NCI-H748 (cell line): ENCODE measurements around the gene RSL1D1.
"Not testable (repeated sequence)": the region's sequence is repeated elsewhere in the genome, so short reads cannot be mapped to it uniquely, and the experiment has no call there.

Source experiments
- DNase-seq: peaks from one replicate; lab custom pipeline; 2025; ENCODE audit not compliant: unreplicated experiment; lab: John Stamatoyannopoulos, UW

RSL1D1 gene

GRCh38 chr16:11799509-11800381 lies 51.6 kb downstream of the RSL1D1 start:
- no peak for DNase-seq

- no peak for DNase-seq
These were observed 52.3 kb downstream of the RSL1D1 start for GRCh38 chr16:11799017-11799381.

GRCh38 chr16:11797957-11798299 lies 53.4 kb downstream of the RSL1D1 start:
- DNase-seq, result peak; percentile 32

- peak; percentile 95 for DNase-seq
These were observed 54.0 kb downstream of the RSL1D1 start, which contains the start of gene ZC3H7A for GRCh38 chr16:11797166-11797956. Gene ZC3H7A (minus strand): TSS chr16:11797258. CDS start chr16:11782354, 14,904 bp downstream.

- DNase-seq, result peak; percentile 44
These were observed 54.8 kb downstream of the RSL1D1 start for GRCh38 chr16:11796227-11797165.

- no peak for DNase-seq
These were observed 55.5 kb downstream of the RSL1D1 start for GRCh38 chr16:11795887-11796226.

GRCh38 chr16:11794996-11795886 lies 56.1 kb downstream of the RSL1D1 start:
- no peak for DNase-seq

GRCh38 chr16:11794447-11794846 lies 56.9 kb downstream of the RSL1D1 start:
- DNase-seq, result no peak

GRCh38 chr16:11793840-11794239 lies 57.5 kb downstream of the RSL1D1 start:
- DNase-seq, result no peak

- peak; percentile 96 for DNase-seq
These were observed 58.7 kb downstream of the RSL1D1 start for GRCh38 chr16:11792410-11793241.

GRCh38 chr16:11791144-11791828 lies 60.1 kb downstream of the RSL1D1 start:
- no peak for DNase-seq

GRCh38 chr16:11788914-11789313 lies 62.4 kb downstream of the RSL1D1 start:
- DNase-seq, result no peak

- not testable (repeated sequence) for DNase-seq
These were observed 66.3 kb downstream of the RSL1D1 start for GRCh38 chr16:11784980-11785599.

- DNase-seq, result not testable (repeated sequence)
These were observed 67.0 kb downstream of the RSL1D1 start for GRCh38 chr16:11784381-11784780.

GRCh38 chr16:11784038-11784369 lies 67.3 kb downstream of the RSL1D1 start:
- DNase-seq, result no peak
